Esophagus muscularis mucosa (tissue), 4 donors: ENCODE measurements around the gene NOD2. TPM values are rescaled to one million over a fixed set of nuclear protein-coding genes. Genes with fewer than 3 reads are reported as not detected.

Experiments
- DNase-seq: peaks from one replicate; pipeline ENCODE4 v3.0.0-alpha.2; 2017; ENCODE audit errors: extremely low spot score
- H3K27ac ChIP-seq, 4 donors: fragments of 200-600 bp; sonication (generic); replicated peaks in 1 of 4; 1 replicate in 3 of 4; 2 replicates in 1 of 4; pipeline ENCODE4 v1.5.1; 2016 to 2019; ENCODE audit warnings: mild to moderate bottlenecking in 1 of 4
- H3K27me3 ChIP-seq, 4 donors: fragments of 200-600 bp; sonication (generic); one replicate each; pipeline versions ENCODE4 v1.5.1 to v1.6.0; 2016 to 2019
- H3K36me3 ChIP-seq, 4 donors: fragments of 200-600 bp; sonication (generic); one replicate each; pipeline ENCODE4 v1.5.1; 2016 to 2019
- H3K4me1 ChIP-seq, 4 donors: fragments of 200-600 bp; sonication (generic); one replicate each; pipeline ENCODE4 v1.5.1; 2016 to 2019
- H3K4me3 ChIP-seq, 4 donors: fragments of 200-600 bp; sonication (generic); 1 replicate in 2 of 4; 2 replicates in 2 of 4; pipeline ENCODE4 v1.5.1; 2016 to 2019; ENCODE audit warnings: mild to moderate bottlenecking in 4 of 4, moderate library complexity in 1 of 4
- H3K9me3 ChIP-seq, 4 donors: fragments of 200-600 bp; sonication (generic); 1 replicate in 3 of 4; 2 replicates in 1 of 4; pipeline ENCODE4 v1.5.1; 2016 to 2019
- CTCF ChIP-seq, 3 experiments: fragments of 200-600 bp in 2 of 3; fragments of 450-650 bp in 1 of 3; sonication (generic) in 2 of 3; IDR thresholded peaks; one replicate each; pipeline ENCODE4 v1.5.1; 2017 to 2019; ENCODE audit warnings: antibody characterized with exemption in 3 of 3, mild to moderate bottlenecking in 2 of 3, moderate library complexity in 1 of 3
- EP300 ChIP-seq: sonication (generic); formaldehyde crosslinking; IDR thresholded peaks from one replicate; pipeline ENCODE4 v1.6.1; 2017; ENCODE audit warnings: antibody characterized with exemption
- POLR2A ChIP-seq: fragments of 450-650 bp; IDR thresholded peaks from one replicate; pipeline ENCODE4 v1.6.1; 2017; ENCODE audit warnings: antibody characterized with exemption, moderate library complexity, mild to moderate bottlenecking, low read depth
- POLR2AphosphoS5 ChIP-seq, 2 donors: sonication (generic); formaldehyde crosslinking; IDR thresholded peaks; one replicate each; pipeline ENCODE4 v1.6.1; 2017; ENCODE audit warnings: antibody characterized with exemption in 2 of 2
- WGBS: methylation state at CpG from one replicate; pipeline ENCODE4 v1.1.5; 2018; 5-methylcytosine and 5-hydroxymethylcytosine counted together
- intact Hi-C: fragments of 100-400 bp; cut with DNase I; formaldehyde crosslinking; loops from one replicate; pipeline ENCODE4 v1.15.1; 2023
- total RNA-seq, 4 donors: library from RNA; depleted of rRNA; stranded (reverse); fragments of >200 nt; gene quantifications; one replicate each; pipeline versions ENCODE4 v1.1.0 to v1.2.1, GENCODE V29; 2016

Gene NOD2
- total RNA-seq, 4 donors from 2014 or later, result 1.2 to 6.0 (median 2.5) TPM

GRCh38 chr16:50762241-50762640, 68.8 kb downstream of the NOD2 start:
- Histone ChIP-seq H3K9me3 (peaks cover 0 to 10% (median 7%) of the 10 kb centered on the region in 4 donors), H3K4me3 (no peak overlapping the region), H3K27me3 (no peaks in the 10 kb centered on the region), H3K27ac (no peak overlapping the region), H3K4me1 (peaks cover 14 to 39% (median 24%) of the 10 kb centered on the region in 4 donors), H3K36me3 (peaks cover 0 to 31% (median 6%) of the 10 kb centered on the region in 4 donors)
- DNase-seq, result no peak
- whole genome bisulfite sequencing, result 65% methylated on average over 3 of the region's 3 CpGs
- intact Hi-C loops, result no loop called here
- TF ChIP-seq POLR2A, result no peak
- no peak for TF ChIP-seq EP300
- TF ChIP-seq POLR2AphosphoS5 (IDR thresholded peaks at IDR 0.05), result no peak
- TF ChIP-seq CTCF (IDR thresholded peaks at IDR 0.05), result no peak

GRCh38 chr16:50763211-50763610, 69.8 kb downstream of the NOD2 start:
- H3K36me3 ChIP-seq, result peaks cover 0 to 28% (median 6%) of the 10 kb centered on the region in 4 donors
- H3K9me3 ChIP-seq, result peaks cover 0 to 10% (median 7%) of the 10 kb centered on the region in 4 donors
- 95% methylated on average over 2 of the region's 2 CpGs for WGBS
- peaks cover 14 to 39% (median 24%) of the 10 kb centered on the region in 4 donors for H3K4me1 ChIP-seq
- TF ChIP-seq POLR2A (no peak), POLR2AphosphoS5 (IDR thresholded peaks at IDR 0.05) (no peak), CTCF (IDR thresholded peaks at IDR 0.05) (no peak), EP300 (no peak)
- no peak overlapping the region for H3K4me3 ChIP-seq
- no peaks in the 10 kb centered on the region for H3K27me3 ChIP-seq
- H3K27ac ChIP-seq, result no peak overlapping the region
- intact Hi-C loops, result no loop called here
- no peak for DNase-seq

- WGBS, result 83% methylated on average over 1 of the region's 1 CpG
- H3K9me3 ChIP-seq, result peaks cover 0 to 10% (median 7%) of the 10 kb centered on the region in 4 donors
- no peak overlapping the region for H3K4me3 ChIP-seq
- no peak for DNase-seq
- no peak overlapping the region for H3K27ac ChIP-seq
- H3K27me3 ChIP-seq, result no peaks in the 10 kb centered on the region
- intact Hi-C loops, result no loop called here
- peaks cover 14 to 39% (median 24%) of the 10 kb centered on the region in 4 donors for H3K4me1 ChIP-seq
- H3K36me3 ChIP-seq, result peaks cover 0 to 19% (median 6%) of the 10 kb centered on the region in 4 donors
- TF ChIP-seq EP300, result no peak
- no peak for TF ChIP-seq POLR2AphosphoS5 (IDR thresholded peaks at IDR 0.05)
- no peak for TF ChIP-seq POLR2A
- TF ChIP-seq CTCF (IDR thresholded peaks at IDR 0.05), result no peak
Observed at GRCh38 chr16:50765260-50765659, 71.9 kb downstream of the NOD2 start.

GRCh38 chr16:50765861-50766260, 72.5 kb downstream of the NOD2 start:
- no peak for DNase-seq
- Histone ChIP-seq H3K4me3 (no peak overlapping the region), H3K4me1 (peaks cover 14 to 36% (median 22%) of the 10 kb centered on the region in 4 donors), H3K27me3 (no peaks in the 10 kb centered on the region), H3K27ac (no peak overlapping the region), H3K36me3 (peaks cover 0 to 19% (median 9%) of the 10 kb centered on the region in 4 donors), H3K9me3 (peaks cover 0 to 10% (median 7%) of the 10 kb centered on the region in 4 donors)
- WGBS, result 97% methylated on average over 1 of the region's 1 CpG
- intact Hi-C loops, result no loop called here
- TF ChIP-seq POLR2AphosphoS5 (IDR thresholded peaks at IDR 0.05), result no peak
- TF ChIP-seq POLR2A, result no peak

- WGBS, result 95% methylated on average over 2 of the region's 2 CpGs
- DNase-seq, result no peak
- H3K4me3 ChIP-seq, result no peak overlapping the region
- H3K36me3 ChIP-seq, result peaks cover 0 to 19% (median 9%) of the 10 kb centered on the region in 4 donors
- H3K27me3 ChIP-seq, result no peaks in the 10 kb centered on the region
- no peak overlapping the region for H3K27ac ChIP-seq
- H3K9me3 ChIP-seq, result peaks cover 0 to 10% (median 7%) of the 10 kb centered on the region in 4 donors
- peaks cover 12 to 26% (median 14%) of the 10 kb centered on the region in 4 donors for H3K4me1 ChIP-seq
- intact Hi-C loops, result no loop called here
- TF ChIP-seq EP300 (no peak), CTCF (IDR thresholded peaks at IDR 0.05) (no peak), POLR2A (no peak), POLR2AphosphoS5 (IDR thresholded peaks at IDR 0.05) (no peak)
Observed at GRCh38 chr16:50767197-50767596, 73.8 kb downstream of the NOD2 start.
